ENCODE data around the gene FDXACB1.

FDXACB1 gene

GRCh38 chr11:111836721-111837120 is 42.2 kb downstream of the FDXACB1 start:
- no peak for DNase-seq (ENCODE audit: low read depth)
- H3K4me3 ChIP-seq (ENCODE audit: low read length) = no peak overlapping the region
- TF ChIP-seq, protein P1, sequence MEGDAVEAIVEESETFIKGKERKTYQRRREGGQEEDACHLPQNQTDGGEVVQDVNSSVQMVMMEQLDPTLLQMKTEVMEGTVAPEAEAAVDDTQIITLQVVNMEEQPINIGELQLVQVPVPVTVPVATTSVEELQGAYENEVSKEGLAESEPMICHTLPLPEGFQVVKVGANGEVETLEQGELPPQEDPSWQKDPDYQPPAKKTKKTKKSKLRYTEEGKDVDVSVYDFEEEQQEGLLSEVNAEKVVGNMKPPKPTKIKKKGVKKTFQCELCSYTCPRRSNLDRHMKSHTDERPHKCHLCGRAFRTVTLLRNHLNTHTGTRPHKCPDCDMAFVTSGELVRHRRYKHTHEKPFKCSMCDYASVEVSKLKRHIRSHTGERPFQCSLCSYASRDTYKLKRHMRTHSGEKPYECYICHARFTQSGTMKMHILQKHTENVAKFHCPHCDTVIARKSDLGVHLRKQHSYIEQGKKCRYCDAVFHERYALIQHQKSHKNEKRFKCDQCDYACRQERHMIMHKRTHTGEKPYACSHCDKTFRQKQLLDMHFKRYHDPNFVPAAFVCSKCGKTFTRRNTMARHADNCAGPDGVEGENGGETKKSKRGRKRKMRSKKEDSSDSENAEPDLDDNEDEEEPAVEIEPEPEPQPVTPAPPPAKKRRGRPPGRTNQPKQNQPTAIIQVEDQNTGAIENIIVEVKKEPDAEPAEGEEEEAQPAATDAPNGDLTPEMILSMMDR (conservative IDR thresholded peaks at IDR 0.05; ENCODE audit: low read depth, low read length) = no peak

DNA sequence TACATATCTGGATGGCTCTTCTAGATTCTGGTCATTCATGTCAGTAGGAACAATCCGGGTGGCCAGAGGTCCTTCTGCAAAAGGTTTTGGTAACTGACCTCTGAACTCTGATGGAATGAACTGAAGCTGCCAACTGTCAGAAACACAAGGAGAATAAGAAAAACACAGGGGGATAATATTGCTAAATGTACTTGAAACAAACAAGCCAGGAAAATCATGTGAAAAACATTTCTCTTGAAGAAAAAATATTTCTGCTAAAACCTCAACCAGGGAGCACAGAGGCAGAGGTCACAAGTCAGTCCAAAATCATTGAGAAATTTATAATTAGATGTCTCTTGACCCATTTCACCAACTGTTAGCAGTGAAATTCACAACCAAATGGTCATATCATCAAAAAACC is 42.8 kb downstream of the FDXACB1 start:
- DNase-seq (ENCODE audit: low read depth) = no peak
- TF ChIP-seq, protein P1 (conservative IDR thresholded peaks at IDR 0.05; ENCODE audit: low read depth, low read length) = no peak
- H3K4me3 ChIP-seq (ENCODE audit: low read length) = no peak overlapping the region

- H3K4me3 ChIP-seq (ENCODE audit: low read length) = no peak overlapping the region
- TF ChIP-seq, protein P1 (conservative IDR thresholded peaks at IDR 0.05; ENCODE audit: low read depth, low read length) = no peak
- DNase-seq (ENCODE audit: low read depth) = no peak
These were observed 43.3 kb downstream of the FDXACB1 start for GRCh38 chr11:111835665-111836064.

- no peak overlapping the region for H3K4me3 ChIP-seq (ENCODE audit: low read length)
- TF ChIP-seq, protein P1 (conservative IDR thresholded peaks at IDR 0.05; ENCODE audit: low read depth, low read length) = no peak
- DNase-seq (ENCODE audit: low read depth) = no peak
These were observed 44.4 kb downstream of the FDXACB1 start for GRCh38 chr11:111834432-111835163.

DNA sequence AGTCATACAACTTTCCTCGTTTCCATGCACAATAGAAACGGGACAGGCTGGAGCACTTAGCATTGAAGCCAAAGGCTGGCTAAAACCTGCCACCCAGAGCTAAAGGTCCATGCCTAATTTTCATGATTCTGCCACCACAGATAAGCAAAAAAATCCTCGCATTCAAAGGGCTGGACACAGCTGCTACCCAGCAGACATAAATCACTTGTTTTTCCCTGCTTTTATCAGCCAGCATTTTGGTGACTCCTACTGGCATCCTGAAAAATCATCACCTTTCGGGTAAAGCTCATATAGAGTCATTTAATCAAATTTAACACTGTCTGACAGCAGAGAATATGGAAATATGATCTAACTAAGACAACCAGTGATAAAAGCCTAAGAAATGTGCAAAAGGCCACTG is 45.4 kb downstream of the FDXACB1 start:
- TF ChIP-seq, protein P1 (conservative IDR thresholded peaks at IDR 0.05; ENCODE audit: low read depth, low read length) = peak; percentile 40
- no peak overlapping the region for H3K4me3 ChIP-seq (ENCODE audit: low read length)
- no peak for DNase-seq (ENCODE audit: low read depth)

DNA sequence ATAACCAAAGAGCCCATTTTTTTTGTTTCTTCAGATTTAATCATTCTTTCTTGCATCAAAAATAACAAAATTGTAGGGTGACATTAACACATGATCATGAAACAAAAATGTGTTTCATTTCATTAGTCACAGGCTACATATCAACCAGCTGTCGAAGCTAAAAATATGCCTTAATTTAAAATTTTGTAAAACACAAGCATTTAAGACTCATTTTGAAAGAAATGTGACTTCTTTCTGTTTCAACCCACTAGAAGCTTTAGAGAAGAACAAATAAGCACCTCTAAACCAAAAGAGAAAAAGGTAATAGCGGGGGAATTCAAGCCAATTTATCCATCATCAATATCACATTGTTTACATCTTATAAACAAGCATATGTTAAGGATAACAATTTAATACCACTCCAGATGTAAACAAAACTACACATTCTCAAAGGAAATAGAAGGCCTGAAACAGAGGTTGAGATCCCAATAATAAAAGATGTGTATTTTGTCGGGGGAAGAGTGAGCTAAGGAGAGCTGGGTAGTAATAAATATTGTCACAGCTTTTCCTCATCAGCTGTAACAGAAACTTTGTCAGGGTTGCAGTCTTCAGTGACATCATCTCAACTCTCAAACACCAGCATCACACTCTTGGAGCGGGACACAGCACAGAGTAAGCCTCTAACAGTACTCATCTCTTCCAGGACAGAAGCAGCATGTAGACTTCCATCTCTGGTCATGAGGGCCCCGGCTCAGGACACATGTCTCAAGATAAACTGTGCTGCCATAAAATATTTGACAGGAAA is 49.6 kb downstream of the FDXACB1 start:
- no peak for DNase-seq (ENCODE audit: low read depth)
- TF ChIP-seq, protein P1 (conservative IDR thresholded peaks at IDR 0.05; ENCODE audit: low read depth, low read length) = no peak
- no peak overlapping the region for H3K4me3 ChIP-seq (ENCODE audit: low read length)
